HepG2 (cell line): Measurements from ENCODE around the gene ZBTB7A. TPM values are rescaled to one million over a fixed set of nuclear protein-coding genes. Genes with fewer than 3 reads are reported as not detected.
"Not testable (repeated sequence)": the region's sequence is repeated elsewhere in the genome, so short reads cannot be mapped to it uniquely, and the experiment has no call there.

Experiments
- ARID5B ChIP-seq: IDR thresholded peaks from 2 replicates; pipeline ENCODE4 v1.4.0; 2020; ENCODE audit warnings: mild to moderate bottlenecking, missing genetic modification reagents
- ARNTL ChIP-seq: sonication (generic); formaldehyde crosslinking; IDR thresholded peaks from 2 replicates; pipeline ENCODE4 v1.4.0; 2020; ENCODE audit warnings: mild to moderate bottlenecking, missing genetic modification reagents
- FOXP4 ChIP-seq: sonication (generic); formaldehyde crosslinking; IDR thresholded peaks from 2 replicates; pipeline ENCODE4 v1.4.0; 2020; ENCODE audit warnings: missing genetic modification reagents
- GATAD2A ChIP-seq: IDR thresholded peaks from 2 replicates; pipeline ENCODE4 v1.6.1; 2016
- HNF1A ChIP-seq, 2 experiments: sonication (generic) in 1 of 2; formaldehyde crosslinking in 1 of 2; IDR thresholded peaks; 2 replicates each; pipeline versions ENCODE4 v1.4.0 to v1.6.1; 2016 to 2020; ENCODE audit warnings: borderline replicate concordance in 1 of 2, low read depth in 1 of 2, mild to moderate bottlenecking in 1 of 2, missing genetic modification reagents in 1 of 2
- HNF1B ChIP-seq: sonication (generic); formaldehyde crosslinking; IDR thresholded peaks from 2 replicates; pipeline ENCODE4 v1.5.1; 2020; ENCODE audit warnings: mild to moderate bottlenecking, moderate library complexity, missing genetic modification reagents
- MNT ChIP-seq: fragments of 450-650 bp; IDR thresholded peaks from 2 replicates; pipeline ENCODE4 v1.6.1; 2016
- PAXIP1 ChIP-seq: sonication (generic); formaldehyde crosslinking; conservative IDR thresholded peaks from 2 replicates; pipeline ENCODE4 v1.4.0; 2020; ENCODE audit warnings: mild to moderate bottlenecking, missing genetic modification reagents, moderate library complexity
- ZNF777 ChIP-seq: sonication (generic); formaldehyde crosslinking; IDR thresholded peaks from 2 replicates; pipeline ENCODE4 v1.4.0; 2020; ENCODE audit warnings: missing genetic modification reagents
- polyA plus RNA-seq, 8 experiments: library from polyadenylated mRNA; depleted of rRNA in 3 of 8; stranded (reverse) in 7 of 8; unstranded in 1 of 8; fragments of >200 nt; fragmentation: Illumina TruSeq in 4 of 8; extraction: Trizol in 4 of 8; gene quantifications; 2 replicates each; pipeline versions ENCODE4 v1.2.1 to v1.2.3, GENCODE V29; 2011 to 2016; ENCODE audit warnings: low read depth in 4 of 8, missing spikeins in 1 of 8, mixed read lengths in 1 of 8; ENCODE audit not compliant: insufficient read depth in 1 of 8
- total RNA-seq, 5 experiments: library from RNA; depleted of rRNA; stranded (reverse); fragments of >200 nt; fragmentation: Illumina TruSeq; extraction: Trizol; gene quantifications; 2 replicates each; pipeline ENCODE4 v1.2.3, GENCODE V29; 2016; ENCODE audit warnings: low read depth in 1 of 5

The ZBTB7A gene
- total and polyA plus RNA-seq, 2 of the 13 experiments (the other 11 are each of a cell fraction or from before 2014, with no cell fraction given) = 3.6 to 4.0 TPM

GRCh38 chr19:3998667-3999412, 67.9 kb downstream of the ZBTB7A start (continued):
- 0 out of 2 replicates have a peak, but pooled peaks have one; percentile 12 for TF ChIP-seq FOXP4 (CRISPR knock-in tag)
- TF ChIP-seq PAXIP1 (CRISPR knock-in tag) = peak; percentile 23; the same call in 1 of the 2 replicates
- TF ChIP-seq MNT = peak; percentile 9; the same call in 1 of the 2 replicates
- peak; percentile 87 for TF ChIP-seq ZNF777 (CRISPR knock-in tag)
- TF ChIP-seq HNF1B = peak; percentile 67
- peak; percentile 71; the same call in 1 of the 2 replicates for TF ChIP-seq ARNTL (CRISPR knock-in tag)
- TF ChIP-seq ARID5B (CRISPR knock-in tag) = peak; percentile 44; the same call in 1 of the 2 replicates
- TF ChIP-seq HNF1A (IDR thresholded peaks at IDR 0.05; ENCODE audit: low read depth) = not testable (repeated sequence)
- TF ChIP-seq HNF1A (CRISPR knock-in tag; IDR thresholded peaks at IDR 0.05; ENCODE audit: borderline replicate concordance) = 0 out of 2 replicates have a peak, but pooled peaks have one; percentile 43
- 0 out of 2 replicates have a peak, but pooled peaks have one; percentile 27 for TF ChIP-seq GATAD2A (CRISPR knock-in tag)
